H1 (cell line): ENCODE measurements around the gene ERMARD. TPM values are rescaled to one million over a fixed set of nuclear protein-coding genes. Genes with fewer than 3 reads are reported as not detected.

Experiments used
- ASH2L ChIP-seq: fragments of 200-600, 300-600 bp; sonication (generic); IDR thresholded peaks from one replicate; pipeline ENCODE4 v1.7.1; 2017; ENCODE audit warnings: low read length
- ATF2 ChIP-seq: IDR thresholded peaks from 2 replicates; pipeline ENCODE4 v1.6.1; 2012; ENCODE audit warnings: low read length, inconsistent platforms
- CBX8 ChIP-seq: fragments of 300-800, 300-1000 bp; sonication (generic); IDR thresholded peaks from 2 replicates; pipeline ENCODE4 v1.7.1; 2016; ENCODE audit warnings: low read depth, low read length, borderline replicate concordance
- CEBPB ChIP-seq: IDR thresholded peaks from 2 replicates; pipeline ENCODE4 v1.6.1; 2012; ENCODE audit warnings: low read depth, low read length
- CHD1 ChIP-seq: IDR thresholded peaks from 2 replicates; pipeline ENCODE4 v1.6.1; 2012; ENCODE audit warnings: low read depth, low read length, improper control_type of control experiment
- CREB1 ChIP-seq: IDR thresholded peaks from 2 replicates; pipeline ENCODE4 v1.6.1; 2012; ENCODE audit warnings: inconsistent platforms
- EP300 ChIP-seq, 2 experiments: IDR thresholded peaks; 1 replicate in 1 of 2; 2 replicates in 1 of 2; pipeline ENCODE4 v1.6.1; 2011 to 2012; ENCODE audit warnings: low read depth in 2 of 2, low read length in 2 of 2, mild to moderate bottlenecking in 2 of 2, borderline replicate concordance in 1 of 2, inconsistent platforms in 1 of 2, moderate library complexity in 1 of 2
- FOSL1 ChIP-seq: IDR thresholded peaks from 2 replicates; pipeline ENCODE4 v1.6.1; 2011; ENCODE audit warnings: mild to moderate bottlenecking, low read depth, low read length, moderate library complexity; ENCODE audit not compliant: insufficient read depth
- HDAC2 ChIP-seq, 2 experiments: fragments of 300-600 bp in 1 of 2; sonication (generic) in 1 of 2; IDR thresholded peaks; 2 replicates each; pipeline ENCODE4 v1.6.1; 2011 to 2012; ENCODE audit warnings: low read depth in 2 of 2, low read length in 2 of 2, mild to moderate bottlenecking in 2 of 2, moderate library complexity in 2 of 2, borderline replicate concordance in 1 of 2, inconsistent platforms in 1 of 2
- JUND ChIP-seq: IDR thresholded peaks from 2 replicates; pipeline ENCODE4 v1.6.1; 2011; ENCODE audit warnings: mild to moderate bottlenecking, improper control_type of control experiment, low read length
- KDM1A ChIP-seq: fragments of 200-600, 300-600 bp; sonication (generic); IDR thresholded peaks from 2 replicates; pipeline ENCODE4 v1.7.1; 2016; ENCODE audit warnings: mild to moderate bottlenecking, low read length, borderline replicate concordance
- KDM4A ChIP-seq: IDR thresholded peaks from one replicate; pipeline ENCODE4 v1.7.1; 2012; ENCODE audit warnings: low read depth, mild to moderate bottlenecking, moderate library complexity, low read length, inconsistent platforms; ENCODE audit not compliant: severe bottlenecking
- POLR2A ChIP-seq, 2 experiments: IDR thresholded peaks; 1 replicate in 1 of 2; 2 replicates in 1 of 2; pipeline ENCODE4 v1.6.1; 2011; ENCODE audit warnings: low read depth in 2 of 2, low read length in 2 of 2, mild to moderate bottlenecking in 2 of 2; ENCODE audit errors: control extremely low read depth in 1 of 2
- POLR2AphosphoS5 ChIP-seq: IDR thresholded peaks from 2 replicates; pipeline ENCODE4 v1.6.1; 2011; ENCODE audit warnings: low read depth, low read length
- RFX5 ChIP-seq: IDR thresholded peaks from 2 replicates; pipeline ENCODE4 v1.6.1; 2011; ENCODE audit warnings: low read depth, low read length, improper control_type of control experiment, borderline replicate concordance
- SIX5 ChIP-seq: IDR thresholded peaks from 2 replicates; pipeline ENCODE4 v1.6.1; 2011; ENCODE audit warnings: mild to moderate bottlenecking, low read depth, low read length
- SUZ12 ChIP-seq: fragments of 200-600 bp; sonication (generic); IDR thresholded peaks from 2 replicates; pipeline ENCODE4 v1.6.1; 2012; ENCODE audit warnings: mild to moderate bottlenecking, inconsistent platforms, low read length, moderate library complexity, mixed read lengths
- TAF1 ChIP-seq: IDR thresholded peaks from 2 replicates; pipeline ENCODE4 v1.6.1; 2011; ENCODE audit warnings: mild to moderate bottlenecking, low read depth, low read length
- TAF7 ChIP-seq: optimal IDR thresholded peaks from 2 replicates; pipeline ENCODE3; 2011; ENCODE audit warnings: low read depth, mild to moderate bottlenecking, inconsistent platforms, low read length, moderate library complexity, borderline replicate concordance
- TCF12 ChIP-seq: IDR thresholded peaks from 2 replicates; pipeline ENCODE4 v1.6.1; 2011; ENCODE audit warnings: low read depth, mild to moderate bottlenecking, low read length
- TEAD4 ChIP-seq: IDR thresholded peaks from 2 replicates; pipeline ENCODE4 v1.6.1; 2012; ENCODE audit warnings: low read depth, low read length, inconsistent platforms, mixed read lengths
- YY1 ChIP-seq: IDR thresholded peaks from 2 replicates; pipeline ENCODE4 v1.6.1; 2011; ENCODE audit warnings: low read depth, mild to moderate bottlenecking, low read length
- ZNF274 ChIP-seq: IDR thresholded peaks from 2 replicates; pipeline ENCODE4 v1.7.0; 2012; ENCODE audit warnings: low read length, borderline replicate concordance; ENCODE audit errors: extremely low read depth
- polyA plus RNA-seq, 7 experiments: library from polyadenylated mRNA; depleted of rRNA in 3 of 7; stranded (reverse) in 5 of 7; unstranded in 2 of 7; fragments of >200 nt in 5 of 7; fragments of 200-250 nt in 2 of 7; gene quantifications; 1 replicate in 5 of 7; 2 replicates in 1 of 7; 4 replicates in 1 of 7; pipeline versions ENCODE4 v1.2.1 to v1.2.3, GENCODE V29; 2011 to 2013; ENCODE audit warnings: missing spikeins in 2 of 7, mixed read lengths in 2 of 7
- total RNA-seq: library from RNA; stranded (reverse); fragmentation: NEBNext Ultra II Directional; extraction: Animal tissue kit (Norgen Biotek cat#: 25700); gene quantifications from 2 replicates; pipeline ENCODE4 v1.2.1, GENCODE V29; 2021

Gene ERMARD
- total and polyA plus RNA-seq, 2 of the 8 experiments (the other 6 are each of a cell fraction or from before 2014, with no cell fraction given) = 12.2 to 25.6 TPM

DNA sequence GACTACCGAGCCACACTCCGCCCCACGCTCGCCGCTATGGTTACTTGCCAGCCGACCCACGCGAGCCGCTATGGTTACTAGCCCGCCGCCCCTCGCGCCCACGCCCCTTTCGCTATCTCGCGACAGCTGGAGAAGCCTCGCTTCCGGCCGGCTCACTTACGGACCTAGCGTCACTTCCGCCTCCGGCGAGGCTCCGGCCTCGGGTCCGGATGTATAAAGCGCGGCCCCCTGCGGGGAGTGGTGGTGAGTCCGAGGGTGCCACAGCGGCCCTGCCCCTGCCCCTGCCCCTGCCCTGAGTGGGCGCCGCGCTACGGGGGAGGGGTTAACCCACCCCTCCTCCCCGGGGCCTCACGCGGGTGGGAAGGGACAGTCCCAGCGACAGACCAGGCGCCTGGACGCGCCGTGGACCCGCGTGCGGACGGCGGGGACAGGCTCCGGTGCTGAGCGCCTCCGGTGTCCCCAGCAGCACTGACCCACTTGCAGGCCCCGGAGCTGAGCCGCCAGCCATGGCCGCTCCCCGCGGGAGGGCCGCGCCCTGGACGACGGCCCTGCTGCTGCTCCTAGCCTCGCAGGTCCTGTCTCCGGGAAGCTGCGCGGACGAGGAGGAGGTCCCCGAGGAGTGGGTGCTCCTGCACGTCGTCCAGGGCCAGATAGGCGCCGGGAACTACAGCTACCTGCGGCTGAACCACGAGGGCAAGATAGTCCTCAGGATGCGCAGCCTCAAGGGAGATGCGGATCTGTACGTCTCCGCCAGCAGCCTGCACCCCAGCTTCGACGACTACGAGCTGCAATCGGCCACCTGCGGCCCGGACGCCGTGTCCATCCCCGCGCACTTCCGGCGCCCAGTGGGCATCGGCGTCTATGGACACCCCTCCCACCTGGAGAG lies 49.2 kb upstream of the ERMARD start, which contains the start of the genes C6orf120 and WDR27 (continued):
- TF ChIP-seq YY1 = peak; percentile 42; the same call in 1 of the 2 replicates
- TF ChIP-seq ATF2 = peak; percentile 18; the same call in 1 of the 2 replicates
- peak; percentile 32 to 87 for TF ChIP-seq POLR2A (IDR thresholded peaks at IDR 0.05; ENCODE audit: control extremely low read depth in 1 of 2, low read depth in 2 of 2, low read length in 2 of 2)
- no peak for TF ChIP-seq TCF12
- TF ChIP-seq FOSL1 = no peak
- peak in 1 of 2 experiments; percentile 67; a peak in 1 of 4 replicates for TF ChIP-seq HDAC2 (IDR thresholded peaks at IDR 0.05; ENCODE audit: borderline replicate concordance in 1 of 2, low read depth in 2 of 2, low read length in 2 of 2)
- TF ChIP-seq TAF1 = peak; percentile 74; the same call in 1 of the 2 replicates
- no peak for TF ChIP-seq RFX5
- no peak for TF ChIP-seq TEAD4
- no peak for TF ChIP-seq SUZ12
- no peak for TF ChIP-seq EP300 (IDR thresholded peaks at IDR 0.05; ENCODE audit: borderline replicate concordance in 1 of 2, low read depth in 2 of 2, low read length in 2 of 2)
- no peak for TF ChIP-seq ZNF274
- TF ChIP-seq POLR2AphosphoS5 = peak; percentile 85
- TF ChIP-seq CHD1 = no peak
- no peak for TF ChIP-seq JUND
- no peak for TF ChIP-seq CEBPB
- TF ChIP-seq CREB1 = peak; percentile 80
- no peak for TF ChIP-seq KDM4A
- TF ChIP-seq SIX5 = no peak
- TF ChIP-seq ASH2L = peak; percentile 68
- TF ChIP-seq KDM1A = no peak
- no peak for TF ChIP-seq CBX8
- peak; percentile 33 for TF ChIP-seq TAF7
